Measurements from ENCODE around the gene ATP13A3. TPM values are rescaled to one million over a fixed set of nuclear protein-coding genes. Genes with fewer than 3 reads are reported as not detected.

The ATP13A3 gene
- total and polyA plus RNA-seq, 10 donors, result 10.3 to 142 (median 81.6) TPM

DNA sequence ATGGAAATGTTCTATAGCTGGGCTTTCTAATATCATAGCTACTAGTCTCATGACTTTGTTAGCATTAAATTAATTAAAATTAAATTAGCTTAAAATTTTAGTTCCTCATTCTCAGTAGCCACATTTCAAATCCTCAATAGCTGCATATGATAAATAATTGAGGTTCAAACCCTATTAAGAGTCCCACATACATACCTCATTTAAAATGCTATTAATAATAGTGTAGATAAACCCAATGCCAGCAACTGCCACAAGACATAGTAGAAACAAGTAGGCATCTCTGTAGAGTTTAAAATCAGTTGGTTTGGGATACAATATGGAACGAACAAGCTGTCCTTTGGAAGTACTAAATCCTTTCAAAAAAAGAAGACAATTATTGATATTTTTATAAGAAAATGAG lies 39.1 kb downstream of the ATP13A3 start:
- no peaks in the 10 kb centered on the region for H3K27me3 ChIP-seq (replicated peaks in 1 of 7)
- no peak for DNase-seq
- intact Hi-C loops (cut with DNase I; ENCODE audit: low total_unique reads), result no loop called here
- H3K4me3 ChIP-seq, result no peak overlapping the region
- no peaks in the 10 kb centered on the region for H3K4me1 ChIP-seq
- no peak for TF ChIP-seq POLR2AphosphoS5 (IDR thresholded peaks at IDR 0.05)
- TF ChIP-seq, protein P1, sequence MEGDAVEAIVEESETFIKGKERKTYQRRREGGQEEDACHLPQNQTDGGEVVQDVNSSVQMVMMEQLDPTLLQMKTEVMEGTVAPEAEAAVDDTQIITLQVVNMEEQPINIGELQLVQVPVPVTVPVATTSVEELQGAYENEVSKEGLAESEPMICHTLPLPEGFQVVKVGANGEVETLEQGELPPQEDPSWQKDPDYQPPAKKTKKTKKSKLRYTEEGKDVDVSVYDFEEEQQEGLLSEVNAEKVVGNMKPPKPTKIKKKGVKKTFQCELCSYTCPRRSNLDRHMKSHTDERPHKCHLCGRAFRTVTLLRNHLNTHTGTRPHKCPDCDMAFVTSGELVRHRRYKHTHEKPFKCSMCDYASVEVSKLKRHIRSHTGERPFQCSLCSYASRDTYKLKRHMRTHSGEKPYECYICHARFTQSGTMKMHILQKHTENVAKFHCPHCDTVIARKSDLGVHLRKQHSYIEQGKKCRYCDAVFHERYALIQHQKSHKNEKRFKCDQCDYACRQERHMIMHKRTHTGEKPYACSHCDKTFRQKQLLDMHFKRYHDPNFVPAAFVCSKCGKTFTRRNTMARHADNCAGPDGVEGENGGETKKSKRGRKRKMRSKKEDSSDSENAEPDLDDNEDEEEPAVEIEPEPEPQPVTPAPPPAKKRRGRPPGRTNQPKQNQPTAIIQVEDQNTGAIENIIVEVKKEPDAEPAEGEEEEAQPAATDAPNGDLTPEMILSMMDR (IDR thresholded peaks at IDR 0.05 in 8 of 11, conservative IDR thresholded peaks at IDR 0.05 in 3 of 11), result no peak
- no peak for TF ChIP-seq POLR2A (IDR thresholded peaks at IDR 0.05)
- H3K27ac ChIP-seq, result no peak overlapping the region
- no peaks in the 10 kb centered on the region for H3K9me3 ChIP-seq
- peaks cover 0 to 98% (median 64%) of the 10 kb centered on the region in 6 donors for H3K36me3 ChIP-seq
- WGBS, 5 donors, result 96 to 98% (median 98%) methylated on average over 1 of the region's 1 CpG

DNA sequence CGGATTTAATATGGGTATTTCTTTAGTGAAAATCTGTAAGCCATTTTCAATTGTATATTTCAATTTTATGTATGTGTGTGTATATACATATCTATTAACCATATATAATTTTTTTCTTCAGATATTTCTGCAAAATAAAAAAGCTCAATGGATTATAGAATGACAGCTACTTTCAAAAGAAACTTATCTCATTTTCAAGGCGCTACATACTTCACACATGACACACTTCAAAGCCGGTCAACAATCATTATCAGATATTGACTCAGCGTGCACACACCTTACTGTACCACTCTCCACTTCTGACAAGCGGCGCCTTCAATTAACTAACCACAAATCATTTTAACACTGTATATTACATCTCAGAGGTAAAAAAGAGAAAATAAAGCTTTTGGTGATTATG lies 39.6 kb downstream of the ATP13A3 start:
- no peak overlapping the region for H3K27ac ChIP-seq
- H3K27me3 ChIP-seq (replicated peaks in 1 of 7), result no peaks in the 10 kb centered on the region
- TF ChIP-seq POLR2A (IDR thresholded peaks at IDR 0.05), result no peak
- TF ChIP-seq POLR2AphosphoS5 (IDR thresholded peaks at IDR 0.05), result no peak
- TF ChIP-seq, protein P1 (IDR thresholded peaks at IDR 0.05 in 8 of 11, conservative IDR thresholded peaks at IDR 0.05 in 3 of 11), result no peak
- H3K4me1 ChIP-seq, result no peaks in the 10 kb centered on the region
- H3K9me3 ChIP-seq, result no peaks in the 10 kb centered on the region
- intact Hi-C loops (cut with DNase I; ENCODE audit: low total_unique reads), result no loop called here
- 82 to 93% (median 89%) methylated on average over 6 of the region's 6 CpGs for WGBS, 5 donors
- H3K36me3 ChIP-seq, result peaks cover 0 to 98% (median 65%) of the 10 kb centered on the region in 6 donors
- no peak for DNase-seq
- H3K4me3 ChIP-seq, result no peak overlapping the region

DNA sequence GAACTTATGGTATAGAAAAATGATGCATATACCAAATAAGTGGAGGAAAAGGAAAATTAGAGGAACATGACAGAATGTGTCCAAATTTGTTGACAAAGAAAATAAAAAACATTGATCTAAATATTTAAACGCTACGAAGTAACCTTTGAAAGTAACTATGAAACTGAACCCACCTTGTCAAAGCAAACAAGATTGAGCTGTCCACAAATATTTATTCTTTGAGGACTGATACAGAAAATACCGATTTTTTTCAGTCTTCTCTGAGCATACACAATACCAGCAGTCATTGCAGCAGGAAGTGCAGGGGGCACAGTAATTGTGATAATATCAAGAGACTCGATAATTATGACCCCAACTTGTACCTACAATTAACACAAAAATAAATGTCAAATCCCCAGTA lies 40.0 kb downstream of the ATP13A3 start:
- Histone ChIP-seq H3K27ac (no peak overlapping the region), H3K4me3 (no peak overlapping the region), H3K36me3 (peaks cover 0 to 98% (median 63%) of the 10 kb centered on the region in 6 donors), H3K9me3 (no peaks in the 10 kb centered on the region), H3K27me3 (replicated peaks in 1 of 7) (no peaks in the 10 kb centered on the region), H3K4me1 (no peaks in the 10 kb centered on the region)
- WGBS, 5 donors, result 89 to 94% (median 92%) methylated on average over 4 of the region's 4 CpGs
- intact Hi-C loops (cut with DNase I; ENCODE audit: low total_unique reads), result no loop called here
- no peak for DNase-seq
- TF ChIP-seq POLR2A (IDR thresholded peaks at IDR 0.05) (no peak), POLR2AphosphoS5 (IDR thresholded peaks at IDR 0.05) (no peak)
- TF ChIP-seq, protein P1 (IDR thresholded peaks at IDR 0.05 in 8 of 11, conservative IDR thresholded peaks at IDR 0.05 in 3 of 11), result no peak

DNA sequence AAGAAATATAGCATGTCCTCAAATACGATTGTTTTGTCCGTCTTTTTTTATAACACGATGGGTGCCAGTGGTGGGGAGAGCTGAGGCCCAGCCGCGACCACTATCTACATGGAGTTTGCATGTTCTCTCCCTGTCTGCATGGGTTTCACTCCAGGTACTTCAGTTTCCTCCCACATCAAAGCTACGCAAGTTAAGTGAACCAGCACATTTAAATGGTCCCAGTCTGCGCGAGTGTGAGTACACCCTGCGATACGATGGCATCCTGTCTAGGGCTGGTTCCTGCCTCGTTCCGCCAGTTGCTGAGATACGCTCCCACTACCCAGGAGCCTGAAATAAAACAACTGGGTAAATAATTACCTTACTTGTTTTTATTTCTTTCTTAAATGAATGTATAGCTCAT lies 40.6 kb downstream of the ATP13A3 start:
- 91 to 97% (median 93%) methylated on average over 13 of the region's 13 CpGs for WGBS, 5 donors
- Histone ChIP-seq H3K27me3 (replicated peaks in 1 of 7) (no peaks in the 10 kb centered on the region), H3K36me3 (peaks cover 0 to 98% (median 60%) of the 10 kb centered on the region in 6 donors)

More for the DNA sequence above, 40.6 kb downstream of the ATP13A3 start:
- intact Hi-C loops (cut with DNase I; ENCODE audit: low total_unique reads), result no loop called here
- no peak for DNase-seq
- H3K4me3 ChIP-seq, result no peak overlapping the region
- TF ChIP-seq POLR2AphosphoS5 (IDR thresholded peaks at IDR 0.05), result no peak
- TF ChIP-seq, protein P1 (IDR thresholded peaks at IDR 0.05 in 8 of 11, conservative IDR thresholded peaks at IDR 0.05 in 3 of 11), result no peak
- TF ChIP-seq POLR2A (IDR thresholded peaks at IDR 0.05), result no peak
- no peaks in the 10 kb centered on the region for H3K4me1 ChIP-seq
- H3K9me3 ChIP-seq, result no peaks in the 10 kb centered on the region
- no peak overlapping the region for H3K27ac ChIP-seq

Data from spleen (tissue), 11 donors.